ENCODE measurements around the gene CD5L. TPM values are rescaled to one million over a fixed set of nuclear protein-coding genes. Genes with fewer than 3 reads are reported as not detected.

Gene CD5L
- total and polyA plus RNA-seq, 10 of the 15 experiments (the other 5 are each of a cell fraction or from before 2014, with no cell fraction given), result 0.10 to 0.57 (median 0.24) TPM

DNA sequence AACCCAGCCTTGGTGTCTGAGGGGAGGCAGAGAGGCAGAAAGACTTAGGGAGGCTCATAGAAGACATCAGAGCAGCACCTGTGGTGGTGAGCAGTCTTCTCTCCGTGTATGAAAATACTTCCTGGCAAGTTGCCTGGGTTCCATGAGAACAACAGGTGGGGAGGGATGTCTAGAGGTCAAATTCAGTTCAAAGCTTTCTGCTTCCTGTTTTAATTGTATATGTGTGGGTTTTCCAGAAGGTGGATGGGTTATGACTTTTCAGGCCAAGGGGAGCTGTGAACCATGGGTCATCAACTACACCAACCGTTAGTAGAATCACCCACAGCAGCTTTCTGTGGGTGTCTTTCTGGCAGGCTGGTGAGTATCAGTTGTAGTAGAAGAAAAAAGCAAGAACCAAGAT lies 60.6 kb downstream of the CD5L start (continued):
- TF ChIP-seq HDAC2 (IDR thresholded peaks at IDR 0.05), result no peak
- TF ChIP-seq RUNX3 (IDR thresholded peaks at IDR 0.05; ENCODE audit: low read length), result peak; percentile 87
- no peak for TF ChIP-seq BCL11A (IDR thresholded peaks at IDR 0.05; ENCODE audit: low read depth, low read length)
- no peak for TF ChIP-seq SMAD1 (IDR thresholded peaks at IDR 0.05; ENCODE audit: low read depth, partially characterized antibody)
- TF ChIP-seq CREB1 (IDR thresholded peaks at IDR 0.05; ENCODE audit: low read depth), result 0 out of 2 replicates have a peak, but pooled peaks have one; percentile 11
- no peak for TF ChIP-seq KAT2A (conservative IDR thresholded peaks at IDR 0.05; ENCODE audit: control insufficient read depth, low read depth, low read length)
- no peak for TF ChIP-seq ZNF687 (IDR thresholded peaks at IDR 0.05)
- no peak for TF ChIP-seq MXI1 (IDR thresholded peaks at IDR 0.05; ENCODE audit: low read depth, low read length)
- TF ChIP-seq FOXK2 (IDR thresholded peaks at IDR 0.05), result no peak
- no peak for TF ChIP-seq NKRF (conservative IDR thresholded peaks at IDR 0.05)
- TF ChIP-seq PRDM15 (CRISPR knock-in tag; IDR thresholded peaks at IDR 0.05), result no peak
- no peak for TF ChIP-seq MEF2B (IDR thresholded peaks at IDR 0.05; ENCODE audit: partially characterized antibody, poor library complexity, severe bottlenecking)
- TF ChIP-seq, protein P1, sequence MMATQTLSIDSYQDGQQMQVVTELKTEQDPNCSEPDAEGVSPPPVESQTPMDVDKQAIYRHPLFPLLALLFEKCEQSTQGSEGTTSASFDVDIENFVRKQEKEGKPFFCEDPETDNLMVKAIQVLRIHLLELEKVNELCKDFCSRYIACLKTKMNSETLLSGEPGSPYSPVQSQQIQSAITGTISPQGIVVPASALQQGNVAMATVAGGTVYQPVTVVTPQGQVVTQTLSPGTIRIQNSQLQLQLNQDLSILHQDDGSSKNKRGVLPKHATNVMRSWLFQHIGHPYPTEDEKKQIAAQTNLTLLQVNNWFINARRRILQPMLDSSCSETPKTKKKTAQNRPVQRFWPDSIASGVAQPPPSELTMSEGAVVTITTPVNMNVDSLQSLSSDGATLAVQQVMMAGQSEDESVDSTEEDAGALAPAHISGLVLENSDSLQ (IDR thresholded peaks at IDR 0.05), result no peak
- no peak for TF ChIP-seq POLR2AphosphoS5 (IDR thresholded peaks at IDR 0.05; ENCODE audit: low read length)
- TF ChIP-seq, protein P2, sequence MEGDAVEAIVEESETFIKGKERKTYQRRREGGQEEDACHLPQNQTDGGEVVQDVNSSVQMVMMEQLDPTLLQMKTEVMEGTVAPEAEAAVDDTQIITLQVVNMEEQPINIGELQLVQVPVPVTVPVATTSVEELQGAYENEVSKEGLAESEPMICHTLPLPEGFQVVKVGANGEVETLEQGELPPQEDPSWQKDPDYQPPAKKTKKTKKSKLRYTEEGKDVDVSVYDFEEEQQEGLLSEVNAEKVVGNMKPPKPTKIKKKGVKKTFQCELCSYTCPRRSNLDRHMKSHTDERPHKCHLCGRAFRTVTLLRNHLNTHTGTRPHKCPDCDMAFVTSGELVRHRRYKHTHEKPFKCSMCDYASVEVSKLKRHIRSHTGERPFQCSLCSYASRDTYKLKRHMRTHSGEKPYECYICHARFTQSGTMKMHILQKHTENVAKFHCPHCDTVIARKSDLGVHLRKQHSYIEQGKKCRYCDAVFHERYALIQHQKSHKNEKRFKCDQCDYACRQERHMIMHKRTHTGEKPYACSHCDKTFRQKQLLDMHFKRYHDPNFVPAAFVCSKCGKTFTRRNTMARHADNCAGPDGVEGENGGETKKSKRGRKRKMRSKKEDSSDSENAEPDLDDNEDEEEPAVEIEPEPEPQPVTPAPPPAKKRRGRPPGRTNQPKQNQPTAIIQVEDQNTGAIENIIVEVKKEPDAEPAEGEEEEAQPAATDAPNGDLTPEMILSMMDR (IDR thresholded peaks at IDR 0.05 in 2 of 3, conservative IDR thresholded peaks at IDR 0.05 in 1 of 3; ENCODE audit: control insufficient read depth in 2 of 3, extremely low read depth in 1 of 3, insufficient read depth in 1 of 3, low read depth in 3 of 3, low read length in 3 of 3), result no peak
- no peak for TF ChIP-seq USF1 (IDR thresholded peaks at IDR 0.05; ENCODE audit: borderline replicate concordance, extremely low read length, insufficient read depth, low read depth, low read length)
